Fibroblast of villous mesenchyme (primary cell): ENCODE data around the gene KIZ. TPM values are rescaled to one million over a fixed set of nuclear protein-coding genes. Genes with fewer than 3 reads are reported as not detected.

Experiments
- DNase-seq: peaks from one replicate; pipeline ENCODE4 v3.0.0-alpha.2; 2010; ENCODE audit warnings: low read depth
- H3K4me3 ChIP-seq: 2 replicates; pipeline ENCODE4 v1.5.1; 2011; ENCODE audit warnings: low read depth, mild to moderate bottlenecking, low read length
- CTCF ChIP-seq: IDR thresholded peaks from 2 replicates; pipeline ENCODE4 v1.5.1; 2012; ENCODE audit warnings: low read depth, mild to moderate bottlenecking, low read length; ENCODE audit not compliant: insufficient read depth
- total RNA-seq: library from RNA; depleted of rRNA; stranded (reverse); fragments of >200 nt; gene quantifications from 2 replicates; pipeline ENCODE4 v1.2.3, GENCODE V29; 2012

KIZ gene
- total RNA-seq, 1 donor = 15.5 TPM

DNA sequence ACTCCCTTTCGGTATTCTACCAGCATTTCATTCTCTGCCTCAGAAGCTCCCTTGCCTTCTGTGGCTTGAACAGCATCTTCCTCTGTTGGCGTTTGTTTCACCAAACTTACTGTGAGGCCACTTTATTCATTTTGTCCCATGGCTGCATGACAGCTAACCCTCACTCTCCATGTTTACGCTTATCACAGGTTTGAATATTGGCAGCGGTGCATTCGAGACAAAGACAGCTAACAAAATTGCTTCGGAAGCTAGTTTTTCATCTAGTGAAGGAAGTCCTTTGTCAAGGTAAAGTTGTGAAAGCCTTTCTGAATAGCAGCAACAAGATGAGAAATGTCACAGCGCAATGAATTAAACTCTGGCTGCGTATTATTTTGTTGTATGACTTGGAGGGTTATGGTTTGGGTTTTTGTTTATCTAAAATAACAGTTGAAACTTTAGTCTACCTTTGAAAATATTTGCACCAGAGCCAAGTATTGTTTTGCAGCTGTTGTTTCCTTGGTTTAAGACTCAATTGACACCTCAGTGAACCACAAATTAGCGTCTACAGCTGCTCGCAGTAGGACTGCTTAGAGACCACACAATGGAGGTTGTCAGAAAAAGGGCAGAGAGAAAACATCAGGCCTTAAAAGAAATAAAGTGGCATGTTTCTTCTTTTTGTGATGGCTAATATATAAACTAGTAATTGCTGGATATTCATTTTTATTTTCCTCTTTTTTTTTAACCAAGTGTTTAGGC is 106.8 kb downstream of the KIZ start:
- no peak for DNase-seq
- no peak overlapping the region for H3K4me3 ChIP-seq
- no peak for TF ChIP-seq CTCF

- no peak for TF ChIP-seq CTCF
- H3K4me3 ChIP-seq = no peak overlapping the region
- no peak for DNase-seq
These were observed 108.4 kb downstream of the KIZ start for GRCh38 chr20:21234324-21234723.

GRCh38 chr20:21234806-21235483 is 109.1 kb downstream of the KIZ start:
- no peak overlapping the region for H3K4me3 ChIP-seq
- TF ChIP-seq CTCF = no peak
- DNase-seq = no peak

GRCh38 chr20:21235484-21236445 is 109.9 kb downstream of the KIZ start:
- H3K4me3 ChIP-seq = no peak overlapping the region
- peak; percentile 82 for TF ChIP-seq CTCF

GRCh38 chr20:21237956-21238799 is 112.3 kb downstream of the KIZ start:
- TF ChIP-seq CTCF = no peak
- no peak for DNase-seq
- no peak overlapping the region for H3K4me3 ChIP-seq

More at GRCh38 chr20:21235484-21236445, 109.9 kb downstream of the KIZ start:
- peak; percentile 76 for DNase-seq

GRCh38 chr20:21238818-21239536 is 113.1 kb downstream of the KIZ start:
- no peak overlapping the region for H3K4me3 ChIP-seq
- no peak for TF ChIP-seq CTCF
- no peak for DNase-seq
